SK-N-SH treated with all-trans-retinoic acid at 6 μM for 48 hours (cell line): ENCODE measurements around the gene NDUFA8.

Source experiments
- ATAC-seq: fragments of 200-7000 bp; cut with Tn5 transposase; 3 replicates; pipeline ENCODE4 v1.9.1; 2020; ENCODE audit warnings: mild to moderate bottlenecking, moderate library complexity
- BACH2 ChIP-seq: fragments of 250-450 bp; sonication (Bioruptor Pico); IDR thresholded peaks from 2 replicates; pipeline ENCODE4 v1.9.0; 2021; ENCODE audit warnings: mild to moderate bottlenecking, borderline replicate concordance
- CSDC2 ChIP-seq: fragments of 250-450 bp; sonication (Bioruptor Pico); IDR thresholded peaks from 2 replicates; pipeline ENCODE4 v1.5.0; 2020; ENCODE audit warnings: mild to moderate bottlenecking, moderate library complexity
- ESRRG ChIP-seq: fragments of 250-450 bp; sonication (Bioruptor Pico); IDR thresholded peaks from 2 replicates; pipeline ENCODE4 v1.6.1; 2021; ENCODE audit warnings: mild to moderate bottlenecking
- OSR1 ChIP-seq: fragments of 250-450 bp; sonication (Bioruptor Pico); IDR thresholded peaks from 2 replicates; pipeline ENCODE4 v1.8.0; 2022; ENCODE audit warnings: moderate library complexity, mild to moderate bottlenecking, inconsistent platforms
- PPARA ChIP-seq: fragments of 250-450 bp; sonication (Bioruptor Pico); IDR thresholded peaks from 2 replicates; pipeline ENCODE4 v1.5.0; 2020; ENCODE audit warnings: mild to moderate bottlenecking, borderline replicate concordance
- RARB ChIP-seq: fragments of 250-450 bp; sonication (Bioruptor Pico); IDR thresholded peaks from 2 replicates; pipeline ENCODE4 v1.8.0; 2021; ENCODE audit warnings: mild to moderate bottlenecking, moderate library complexity
- SNAI2 ChIP-seq: fragments of 250-450 bp; sonication (Bioruptor Pico); IDR thresholded peaks from 2 replicates; pipeline ENCODE4 v1.5.0; 2020; ENCODE audit warnings: mild to moderate bottlenecking, moderate library complexity
- TCF4 ChIP-seq: fragments of 250-450 bp; sonication (Bioruptor Pico); IDR thresholded peaks from 2 replicates; pipeline ENCODE4 v1.8.0; 2021; ENCODE audit warnings: mild to moderate bottlenecking, moderate library complexity, borderline replicate concordance
- ZC3H10 ChIP-seq: fragments of 250-450 bp; sonication (Bioruptor Pico); IDR thresholded peaks from 2 replicates; pipeline ENCODE4 v1.5.1; 2021; ENCODE audit warnings: mild to moderate bottlenecking, moderate library complexity
- ZFP3 ChIP-seq: fragments of 250-450 bp; sonication (Bioruptor Pico); IDR thresholded peaks from 2 replicates; pipeline ENCODE4 v1.5.0; 2020; ENCODE audit warnings: mild to moderate bottlenecking, moderate library complexity
- ZFP30 ChIP-seq: fragments of 450-650 bp; formaldehyde crosslinking; IDR thresholded peaks from 2 replicates; pipeline ENCODE4 v1.5.0; 2022; ENCODE audit warnings: mild to moderate bottlenecking, moderate library complexity
- ZNF565 ChIP-seq: fragments of 450-650 bp; formaldehyde crosslinking; conservative IDR thresholded peaks from 2 replicates; pipeline ENCODE4 v1.5.0; 2020; ENCODE audit warnings: low read depth, mild to moderate bottlenecking, moderate library complexity
- ZNF70 ChIP-seq: fragments of 450-650 bp; formaldehyde crosslinking; IDR thresholded peaks from 2 replicates; pipeline ENCODE4 v1.5.0; 2020; ENCODE audit warnings: mild to moderate bottlenecking, moderate library complexity
- ZNF8 ChIP-seq: fragments of 450-650 bp; formaldehyde crosslinking; IDR thresholded peaks from 2 replicates; pipeline ENCODE4 v1.5.0; 2020; ENCODE audit warnings: mild to moderate bottlenecking, moderate library complexity
- TF ChIP-seq, protein P1 (sequence below): fragments of 250-450 bp; sonication (Bioruptor Pico); IDR thresholded peaks from 2 replicates; pipeline ENCODE4 v1.5.0; 2020; ENCODE audit warnings: mild to moderate bottlenecking, moderate library complexity
- TF ChIP-seq, protein P2 (sequence below): fragments of 250-450 bp; sonication (Bioruptor Pico); IDR thresholded peaks from 2 replicates; pipeline ENCODE4 v1.5.1; 2020; ENCODE audit warnings: low read depth, mild to moderate bottlenecking, moderate library complexity
- TF ChIP-seq, protein P3 (sequence below): fragments of 250-450 bp; sonication (Bioruptor Pico); IDR thresholded peaks from 2 replicates; pipeline ENCODE4 v1.8.0; 2021; ENCODE audit warnings: low read depth, mild to moderate bottlenecking, moderate library complexity, borderline replicate concordance

The NDUFA8 gene

DNA sequence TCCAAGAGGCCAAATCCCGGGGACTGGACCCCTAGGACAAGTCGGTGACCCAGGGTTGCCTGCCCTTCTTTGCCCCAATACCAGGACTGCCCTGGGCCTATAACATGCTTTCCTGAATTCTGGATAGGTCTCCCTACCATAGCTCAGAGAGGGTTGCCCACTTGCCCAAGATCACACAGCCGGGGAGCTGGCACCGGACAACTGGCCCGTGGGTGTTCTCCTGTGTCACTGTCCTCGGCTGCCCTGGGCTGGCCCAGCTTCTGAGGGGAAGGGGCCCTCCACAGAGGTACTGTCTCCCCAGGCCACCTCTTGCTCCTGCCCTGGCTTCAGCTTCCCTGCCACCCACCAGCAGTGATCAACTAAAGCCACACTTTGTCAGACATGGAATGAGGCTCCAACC is 37.6 kb downstream of the NDUFA8 start (continued):
- TF ChIP-seq, protein P1, sequence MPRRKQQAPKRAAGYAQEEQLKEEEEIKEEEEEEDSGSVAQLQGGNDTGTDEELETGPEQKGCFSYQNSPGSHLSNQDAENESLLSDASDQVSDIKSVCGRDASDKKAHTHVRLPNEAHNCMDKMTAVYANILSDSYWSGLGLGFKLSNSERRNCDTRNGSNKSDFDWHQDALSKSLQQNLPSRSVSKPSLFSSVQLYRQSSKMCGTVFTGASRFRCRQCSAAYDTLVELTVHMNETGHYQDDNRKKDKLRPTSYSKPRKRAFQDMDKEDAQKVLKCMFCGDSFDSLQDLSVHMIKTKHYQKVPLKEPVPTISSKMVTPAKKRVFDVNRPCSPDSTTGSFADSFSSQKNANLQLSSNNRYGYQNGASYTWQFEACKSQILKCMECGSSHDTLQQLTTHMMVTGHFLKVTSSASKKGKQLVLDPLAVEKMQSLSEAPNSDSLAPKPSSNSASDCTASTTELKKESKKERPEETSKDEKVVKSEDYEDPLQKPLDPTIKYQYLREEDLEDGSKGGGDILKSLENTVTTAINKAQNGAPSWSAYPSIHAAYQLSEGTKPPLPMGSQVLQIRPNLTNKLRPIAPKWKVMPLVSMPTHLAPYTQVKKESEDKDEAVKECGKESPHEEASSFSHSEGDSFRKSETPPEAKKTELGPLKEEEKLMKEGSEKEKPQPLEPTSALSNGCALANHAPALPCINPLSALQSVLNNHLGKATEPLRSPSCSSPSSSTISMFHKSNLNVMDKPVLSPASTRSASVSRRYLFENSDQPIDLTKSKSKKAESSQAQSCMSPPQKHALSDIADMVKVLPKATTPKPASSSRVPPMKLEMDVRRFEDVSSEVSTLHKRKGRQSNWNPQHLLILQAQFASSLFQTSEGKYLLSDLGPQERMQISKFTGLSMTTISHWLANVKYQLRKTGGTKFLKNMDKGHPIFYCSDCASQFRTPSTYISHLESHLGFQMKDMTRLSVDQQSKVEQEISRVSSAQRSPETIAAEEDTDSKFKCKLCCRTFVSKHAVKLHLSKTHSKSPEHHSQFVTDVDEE (CRISPR knock-in tag) = no peak
- TF ChIP-seq ZFP30 (no peak), ZNF565 (no peak)

DNA sequence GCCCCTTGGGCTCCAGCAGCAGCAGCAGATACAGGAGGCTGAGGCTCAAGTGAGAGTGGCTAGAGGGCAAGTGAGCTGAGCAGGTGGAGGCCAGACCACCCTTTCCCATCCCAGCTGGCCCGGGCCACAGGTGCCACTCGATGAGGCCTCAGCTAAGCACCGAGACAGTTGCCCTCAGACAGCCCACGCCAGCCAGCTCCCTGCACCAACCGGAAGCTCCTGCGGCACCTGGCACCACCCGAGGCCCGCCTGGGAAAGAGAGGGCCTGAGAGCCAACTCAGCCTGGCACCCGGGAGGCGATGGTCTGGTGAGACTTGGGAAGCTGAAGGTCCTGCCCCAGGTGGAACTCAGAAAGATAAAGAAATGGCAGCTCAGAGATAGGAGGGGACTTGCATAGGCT is 38.2 kb downstream of the NDUFA8 start:
- TF ChIP-seq CSDC2 (no peak), ZNF565 (no peak), ZC3H10 (CRISPR knock-in tag) (no peak), PPARA (CRISPR knock-in tag) (no peak), RARB (no peak), ZNF70 (CRISPR knock-in tag) (no peak)
- no peak for ATAC-seq

DNA sequence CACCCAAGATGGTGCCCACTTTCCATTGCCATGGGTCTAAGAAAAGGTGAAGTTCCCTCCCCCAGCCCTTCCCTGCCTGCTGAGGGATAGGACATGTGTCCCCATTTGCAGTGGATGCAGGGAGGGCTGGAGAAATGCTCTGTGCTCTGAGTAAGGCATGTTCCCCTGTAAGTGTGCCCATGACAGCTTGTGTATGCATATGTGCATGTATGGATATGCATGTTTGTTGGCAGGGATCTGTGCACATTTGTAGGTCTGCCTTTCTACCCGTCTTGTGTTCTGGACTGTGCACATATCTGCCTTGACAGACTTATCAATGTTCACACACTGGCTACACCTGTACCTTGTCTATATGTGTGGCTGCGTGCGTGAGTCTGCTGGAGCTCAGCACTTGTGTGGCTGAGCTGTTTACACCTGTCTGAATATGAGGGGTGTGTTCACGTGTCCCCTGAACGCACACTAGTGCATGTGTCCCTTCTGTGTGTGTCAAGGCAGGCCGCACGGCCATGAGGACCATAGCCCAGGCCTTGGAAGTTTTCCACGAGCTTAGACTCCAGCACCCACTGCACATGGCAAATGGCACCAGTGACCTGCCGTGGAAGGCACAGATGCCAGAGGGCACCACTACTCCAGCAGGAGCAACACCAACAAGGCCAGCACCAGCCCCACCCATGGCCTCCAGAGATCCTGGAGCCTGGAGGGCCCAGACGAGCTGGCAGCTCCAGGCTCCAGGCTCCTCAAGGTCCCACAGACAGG is 39.1 kb downstream of the NDUFA8 start:
- TF ChIP-seq ZNF8 (CRISPR knock-in tag) (no peak), ZNF565 (no peak)
- ATAC-seq = no peak

DNA sequence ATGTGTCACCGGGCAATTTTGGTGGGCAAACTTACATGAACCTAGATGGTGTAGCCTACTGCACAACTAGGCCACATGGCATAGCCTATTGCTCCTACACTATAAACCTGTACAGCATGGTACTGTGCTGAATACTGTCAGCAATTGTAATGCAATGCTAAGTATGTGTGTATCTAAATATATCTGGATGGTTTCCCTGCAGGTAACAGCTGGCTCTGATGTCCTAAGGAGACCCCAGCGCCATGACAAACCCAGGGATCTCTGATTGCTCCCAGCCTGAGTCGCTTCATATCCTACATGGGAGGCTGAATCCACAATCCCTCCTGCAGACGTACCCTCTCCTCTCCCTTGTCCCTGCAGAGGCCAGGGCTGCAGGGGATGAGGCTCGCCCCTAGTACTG is 39.9 kb downstream of the NDUFA8 start:
- no peak for TF ChIP-seq ZC3H10 (CRISPR knock-in tag)
- TF ChIP-seq OSR1 = no peak
- no peak for TF ChIP-seq RARB
- TF ChIP-seq CSDC2 = no peak
- TF ChIP-seq SNAI2 (CRISPR knock-in tag) = no peak
- TF ChIP-seq, protein P2, sequence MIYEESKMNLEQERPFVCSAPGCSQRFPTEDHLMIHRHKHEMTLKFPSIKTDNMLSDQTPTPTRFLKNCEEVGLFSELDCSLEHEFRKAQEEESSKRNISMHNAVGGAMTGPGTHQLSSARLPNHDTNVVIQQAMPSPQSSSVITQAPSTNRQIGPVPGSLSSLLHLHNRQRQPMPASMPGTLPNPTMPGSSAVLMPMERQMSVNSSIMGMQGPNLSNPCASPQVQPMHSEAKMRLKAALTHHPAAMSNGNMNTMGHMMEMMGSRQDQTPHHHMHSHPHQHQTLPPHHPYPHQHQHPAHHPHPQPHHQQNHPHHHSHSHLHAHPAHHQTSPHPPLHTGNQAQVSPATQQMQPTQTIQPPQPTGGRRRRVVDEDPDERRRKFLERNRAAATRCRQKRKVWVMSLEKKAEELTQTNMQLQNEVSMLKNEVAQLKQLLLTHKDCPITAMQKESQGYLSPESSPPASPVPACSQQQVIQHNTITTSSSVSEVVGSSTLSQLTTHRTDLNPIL (CRISPR knock-in tag) = no peak
- no peak for TF ChIP-seq ESRRG (CRISPR knock-in tag)
- no peak for TF ChIP-seq TCF4
- no peak for TF ChIP-seq BACH2 (CRISPR knock-in tag)
- TF ChIP-seq, all 23 proteins: peak for 0

DNA sequence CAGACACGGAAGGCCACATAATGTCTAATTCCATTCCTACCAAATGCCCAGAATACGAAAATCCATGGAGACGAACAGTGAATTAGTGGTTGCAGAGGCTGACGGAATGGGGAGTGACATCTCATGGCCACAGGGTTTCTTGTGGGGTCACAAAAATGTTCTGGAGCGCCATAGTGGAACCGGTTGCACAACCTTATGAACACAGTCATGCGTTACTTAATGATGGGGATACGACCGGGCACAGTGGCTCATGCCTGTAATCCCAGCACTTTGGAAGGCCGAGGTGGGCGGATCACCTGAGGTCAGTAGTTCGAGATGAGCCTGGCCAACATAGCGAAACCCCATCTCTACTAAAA is 40.4 kb downstream of the NDUFA8 start:
- no peak for ATAC-seq
- TF ChIP-seq ZNF70 (CRISPR knock-in tag) (no peak), OSR1 (no peak), CSDC2 (no peak), SNAI2 (CRISPR knock-in tag) (no peak), ZFP3 (CRISPR knock-in tag) (no peak), BACH2 (CRISPR knock-in tag) (no peak)
- TF ChIP-seq, protein P2 (CRISPR knock-in tag) = no peak
- TF ChIP-seq, protein P3, sequence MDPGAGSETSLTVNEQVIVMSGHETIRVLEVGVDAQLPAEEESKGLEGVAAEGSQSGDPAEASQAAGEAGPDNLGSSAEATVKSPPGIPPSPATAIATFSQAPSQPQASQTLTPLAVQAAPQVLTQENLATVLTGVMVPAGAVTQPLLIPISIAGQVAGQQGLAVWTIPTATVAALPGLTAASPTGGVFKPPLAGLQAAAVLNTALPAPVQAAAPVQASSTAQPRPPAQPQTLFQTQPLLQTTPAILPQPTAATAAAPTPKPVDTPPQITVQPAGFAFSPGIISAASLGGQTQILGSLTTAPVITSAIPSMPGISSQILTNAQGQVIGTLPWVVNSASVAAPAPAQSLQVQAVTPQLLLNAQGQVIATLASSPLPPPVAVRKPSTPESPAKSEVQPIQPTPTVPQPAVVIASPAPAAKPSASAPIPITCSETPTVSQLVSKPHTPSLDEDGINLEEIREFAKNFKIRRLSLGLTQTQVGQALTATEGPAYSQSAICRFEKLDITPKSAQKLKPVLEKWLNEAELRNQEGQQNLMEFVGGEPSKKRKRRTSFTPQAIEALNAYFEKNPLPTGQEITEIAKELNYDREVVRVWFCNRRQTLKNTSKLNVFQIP (CRISPR knock-in tag) = no peak
- TF ChIP-seq, protein P1 (CRISPR knock-in tag) = no peak

More for the DNA sequence above, 39.9 kb downstream of the NDUFA8 start:
- no peak for ATAC-seq
